HG03457 (cell line): ENCODE data around the gene TCF25.

Source experiments
- ATAC-seq: cut with Tn5 transposase; IDR thresholded peaks from one replicate; pipeline ENCODE4 v1.9.1; 2021; ENCODE audit warnings: moderate number of reproducible peaks; ENCODE audit not compliant: unreplicated experiment

TCF25 gene

DNA sequence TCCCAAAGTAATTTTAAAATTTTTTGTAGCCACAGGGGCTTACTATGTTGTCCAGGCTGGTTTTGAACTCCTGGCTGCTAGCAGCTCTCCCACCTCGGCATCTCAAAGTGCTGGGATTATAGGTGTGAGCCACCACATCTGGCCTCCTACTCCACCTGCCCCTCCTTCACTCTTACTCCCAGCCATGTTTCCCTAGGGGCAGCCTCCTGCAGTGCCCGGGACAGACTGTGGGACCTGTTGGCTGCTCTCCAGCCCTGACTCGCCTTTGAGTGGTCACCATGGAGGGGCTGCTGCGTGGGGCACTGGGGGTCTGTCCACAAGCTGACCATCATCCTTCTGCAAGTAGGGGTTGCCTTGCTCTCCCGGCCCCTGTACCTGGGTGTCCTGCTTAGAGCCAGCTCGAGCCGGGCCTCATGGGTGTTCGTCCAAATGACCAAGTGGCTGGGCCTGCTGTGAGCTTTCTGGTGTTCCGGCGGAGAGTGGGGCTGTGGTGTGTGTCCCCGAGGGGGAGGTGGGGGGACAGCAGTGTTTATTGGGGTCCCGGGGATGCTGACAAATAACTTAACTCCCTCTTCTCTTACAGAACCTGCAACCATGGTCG is 28.6 kb upstream of the TCF25 start:
- ATAC-seq, result no peak

DNA sequence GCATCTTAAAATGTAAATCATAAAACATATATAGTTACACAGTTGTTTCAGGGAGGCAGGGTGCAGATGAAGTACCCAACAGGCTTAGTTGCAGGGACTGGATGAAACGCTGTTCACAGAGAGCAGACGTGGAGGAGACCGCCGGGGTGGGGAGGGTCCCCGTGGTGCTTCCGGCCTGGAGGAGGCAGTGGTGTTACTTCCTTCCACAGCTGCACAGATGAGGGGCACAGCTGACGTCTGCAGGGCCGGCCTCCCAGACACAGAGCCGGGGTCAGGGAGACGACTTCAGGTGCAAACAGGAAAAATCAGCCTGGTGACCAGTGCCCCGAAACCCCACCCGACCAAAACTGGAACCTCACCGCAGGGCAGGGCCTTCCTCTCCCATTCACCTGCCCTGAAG is 28.0 kb upstream of the TCF25 start:
- ATAC-seq, result no peak

DNA sequence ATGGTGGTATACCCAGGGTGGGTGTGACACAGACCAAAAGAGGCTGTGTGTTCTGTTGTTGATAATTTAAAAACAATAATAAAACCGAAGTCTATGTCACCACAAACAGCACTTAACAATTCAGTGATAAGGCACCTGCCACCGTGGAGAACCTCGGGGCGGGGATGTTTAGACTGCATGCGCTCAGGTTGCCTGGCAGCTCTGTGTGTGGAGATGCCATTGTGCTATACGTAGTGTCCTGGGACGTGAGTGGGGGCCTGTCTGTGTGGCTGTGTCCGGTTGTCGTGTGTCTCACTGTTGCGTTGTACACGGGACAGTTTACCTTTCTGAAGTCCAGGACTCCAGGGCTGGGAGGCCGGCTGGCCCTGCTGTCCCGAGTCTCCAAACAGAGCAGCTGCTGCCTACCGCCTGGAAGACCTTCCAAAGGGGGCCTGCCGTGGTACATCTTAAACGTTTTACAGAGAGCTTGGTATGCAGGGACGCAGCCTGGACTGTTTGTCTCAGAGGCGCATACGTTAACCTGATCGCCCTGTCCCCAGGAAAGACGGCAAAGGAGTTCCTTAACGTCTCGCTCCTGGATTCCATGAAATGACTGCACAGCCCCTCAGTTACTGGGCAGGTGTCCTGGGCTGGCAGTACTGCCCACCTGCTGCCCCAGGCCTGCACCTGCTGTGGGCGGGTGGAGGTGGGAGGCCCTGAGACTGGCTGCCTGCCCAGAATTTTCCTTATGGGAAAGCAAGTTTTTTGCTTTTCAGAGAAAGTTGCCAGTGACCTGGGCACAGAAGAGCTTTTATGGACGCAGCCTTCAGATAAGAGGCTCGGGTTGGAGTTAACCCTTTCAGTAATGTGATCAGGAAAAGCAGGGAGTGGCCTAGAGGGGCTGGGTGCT is 26.1 kb upstream of the TCF25 start:
- ATAC-seq, result no peak

GRCh38 chr16:89847940-89848297 is 25.5 kb upstream of the TCF25 start:
- no peak for ATAC-seq

- no peak for ATAC-seq
These were observed 24.4 kb upstream of the TCF25 start for GRCh38 chr16:89848974-89849373.

DNA sequence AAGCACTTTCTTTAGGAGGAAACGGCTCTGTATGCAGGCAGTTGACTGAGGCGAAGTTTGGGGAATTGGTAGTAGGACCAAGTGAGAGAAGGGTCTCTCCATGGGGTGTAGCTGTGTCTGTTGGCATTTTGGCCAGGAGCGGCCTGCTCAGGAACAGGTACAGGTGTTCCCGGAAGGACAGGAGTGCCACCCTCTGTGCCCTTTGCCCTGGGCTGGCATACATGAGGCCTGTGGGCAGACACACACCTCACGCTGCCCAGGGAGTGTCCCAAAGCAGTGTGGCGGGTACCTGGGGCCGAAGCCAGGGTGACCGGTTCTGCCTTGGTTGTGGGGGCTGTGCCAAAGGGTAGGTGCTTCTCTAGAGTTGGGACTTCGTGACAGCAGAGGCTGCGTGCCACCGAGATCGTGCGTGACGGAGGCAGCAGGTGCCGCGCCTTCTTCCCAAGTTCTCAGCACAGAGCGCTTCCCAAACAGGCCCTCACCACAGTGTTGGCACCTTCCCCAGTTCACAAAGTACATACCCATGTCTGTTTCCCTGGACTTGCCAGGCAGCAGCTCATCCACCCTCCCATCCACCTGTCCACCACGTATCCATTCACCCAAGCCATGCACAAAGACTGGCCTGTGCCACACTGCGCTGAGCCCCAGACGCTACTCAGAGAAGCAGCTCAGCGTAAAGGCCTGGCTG is 19.9 kb upstream of the TCF25 start:
- no peak for ATAC-seq

GRCh38 chr16:89855301-89855945 is 18.0 kb upstream of the TCF25 start:
- no peak for ATAC-seq

DNA sequence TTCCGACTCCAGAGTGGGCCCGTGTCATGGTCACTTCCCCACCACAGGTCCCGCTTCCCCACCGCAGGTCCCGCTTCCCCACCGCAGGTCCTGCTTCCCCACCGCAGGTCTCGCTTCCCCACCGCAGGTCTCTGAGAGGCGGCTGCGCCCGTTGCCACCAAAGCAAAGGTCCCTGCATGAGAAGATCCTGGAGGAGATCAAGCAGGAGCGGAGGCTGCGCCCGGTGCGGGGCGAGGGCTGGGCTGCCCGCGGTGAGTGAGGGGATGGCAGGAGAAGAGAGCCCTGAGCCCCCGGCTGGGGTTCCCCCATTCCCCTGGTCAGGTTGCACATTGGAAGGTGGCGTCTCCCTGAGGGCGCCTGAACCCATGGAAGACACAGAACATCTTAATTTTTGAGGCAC is 17.4 kb upstream of the TCF25 start:
- ATAC-seq, result no peak

DNA sequence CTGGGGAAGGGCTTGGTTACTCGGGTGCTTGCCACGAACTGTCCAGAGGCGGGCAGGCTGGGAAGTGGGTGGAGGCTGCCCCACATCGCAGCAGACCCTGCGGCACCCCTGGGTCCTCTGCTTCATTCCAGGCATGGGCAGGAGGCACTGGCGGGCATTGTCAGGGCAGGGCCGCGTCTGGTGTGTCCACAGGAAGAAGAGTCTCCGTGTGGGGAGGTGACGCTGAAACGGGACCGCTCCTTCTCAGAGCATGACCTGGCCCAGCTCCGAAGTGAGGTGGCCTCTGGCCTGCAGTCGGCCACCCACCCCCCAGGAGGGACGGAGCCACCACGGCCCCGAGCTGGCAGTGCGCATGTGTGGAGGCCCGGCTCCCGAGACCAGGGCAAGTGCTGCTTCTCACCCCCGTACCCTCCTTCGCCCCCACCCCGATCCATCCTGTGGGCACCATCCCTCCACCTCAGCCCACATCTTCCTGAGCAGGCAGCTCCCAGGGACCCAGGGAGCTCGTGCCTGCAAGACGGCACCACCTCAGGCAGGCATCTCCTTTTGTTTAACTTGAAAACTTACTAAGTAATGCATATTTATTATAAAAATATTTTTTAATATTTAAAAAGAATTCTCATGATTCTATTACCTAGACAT is 14.3 kb upstream of the TCF25 start:
- no peak for ATAC-seq

- no peak for ATAC-seq
These were observed 13.8 kb upstream of the TCF25 start for GRCh38 chr16:89859615-89860007.

DNA sequence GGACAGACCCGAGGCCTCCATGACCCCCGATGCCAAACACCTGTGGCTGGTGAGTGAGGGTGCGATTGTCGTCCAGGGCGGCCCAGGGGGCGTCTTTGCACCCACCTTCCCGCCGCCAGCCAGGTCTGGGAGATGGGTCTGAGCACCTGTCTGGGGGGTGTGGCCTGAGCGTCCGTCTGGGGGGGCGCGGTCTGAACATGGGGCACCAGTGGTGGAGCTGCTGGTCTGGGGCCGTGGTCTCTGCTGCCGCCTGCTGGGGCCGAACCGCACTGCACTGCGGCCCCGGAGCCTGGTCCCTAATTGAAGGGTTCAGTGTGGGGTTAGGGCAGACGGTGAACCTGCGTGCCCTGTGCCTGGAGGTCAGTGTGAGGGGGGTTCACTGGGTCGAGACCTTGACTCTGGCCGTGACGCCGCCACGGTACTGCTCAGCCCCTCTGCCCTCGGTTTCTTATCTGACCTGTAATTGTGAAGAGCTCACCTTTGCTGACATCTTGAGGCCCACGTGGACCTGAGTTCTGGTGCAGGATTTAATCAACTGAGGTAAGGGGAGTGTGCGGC is 12.6 kb upstream of the TCF25 start:
- ATAC-seq, result no peak

- no peak for ATAC-seq
These were observed 11.7 kb upstream of the TCF25 start for GRCh38 chr16:89861648-89862047.

- ATAC-seq, result no peak
These were observed 10.7 kb upstream of the TCF25 start for GRCh38 chr16:89862732-89863131.

DNA sequence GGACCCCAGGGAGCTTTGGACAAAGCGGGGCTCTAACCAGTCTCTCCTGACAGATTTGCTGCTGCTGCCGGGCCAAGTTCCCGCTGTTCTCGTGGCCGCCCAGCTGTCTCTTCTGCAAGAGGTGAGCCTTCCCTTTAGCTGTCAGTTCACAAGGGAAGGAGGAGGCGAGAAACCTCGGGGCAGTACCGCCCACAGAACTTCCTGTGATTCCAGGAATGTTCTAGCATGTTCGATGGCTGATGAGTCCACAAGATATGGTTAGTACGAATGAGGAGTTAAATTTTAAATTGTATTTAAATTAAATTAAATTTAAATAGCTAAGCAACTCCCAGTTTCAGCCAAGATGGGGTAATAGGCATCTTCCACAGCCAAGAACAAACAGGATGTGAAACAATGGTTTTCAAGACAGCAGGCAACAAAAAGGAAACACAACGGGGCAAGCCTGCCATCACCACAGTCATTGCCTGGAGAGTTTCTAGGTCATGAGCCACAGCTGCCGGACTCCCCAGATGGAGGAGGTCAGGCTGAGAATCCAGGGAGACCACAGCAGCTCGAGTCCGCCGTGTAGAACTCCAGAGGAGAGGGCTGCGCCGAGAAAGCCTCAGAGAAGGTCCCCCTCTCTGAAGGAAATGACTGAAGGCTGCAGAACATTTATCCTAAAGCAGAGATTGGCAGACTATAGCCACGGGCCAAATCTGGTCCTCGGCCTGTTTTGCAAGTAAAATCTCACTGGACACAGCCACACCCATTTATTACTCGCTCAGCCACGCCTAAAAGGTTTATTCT is 9.5 kb upstream of the TCF25 start:
- peak; percentile 49 for ATAC-seq

GRCh38 chr16:89864527-89864820 is 8.9 kb upstream of the TCF25 start:
- ATAC-seq, result no peak

DNA sequence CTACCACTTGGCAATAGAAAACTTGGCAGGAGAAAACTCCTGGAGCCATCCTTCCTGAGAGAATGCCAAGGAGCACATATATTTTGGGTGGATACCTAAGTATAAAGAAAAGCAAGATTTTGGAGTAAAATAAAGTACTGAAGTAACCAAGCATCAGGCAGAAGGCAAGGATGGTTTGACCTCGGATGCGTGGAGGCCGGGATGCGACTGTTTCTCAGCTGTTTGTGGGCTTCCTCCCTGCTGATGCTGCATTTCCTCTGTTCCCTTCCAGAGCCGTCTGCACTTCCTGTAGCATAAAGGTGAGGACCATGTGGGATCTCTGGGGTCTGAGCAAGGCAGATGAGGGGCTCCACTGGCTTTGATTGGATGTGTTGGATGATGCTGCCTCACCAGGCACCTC is 5.5 kb upstream of the TCF25 start:
- ATAC-seq, result no peak

GRCh38 chr16:89869911-89870310 is 3.5 kb upstream of the TCF25 start:
- ATAC-seq, result no peak

DNA sequence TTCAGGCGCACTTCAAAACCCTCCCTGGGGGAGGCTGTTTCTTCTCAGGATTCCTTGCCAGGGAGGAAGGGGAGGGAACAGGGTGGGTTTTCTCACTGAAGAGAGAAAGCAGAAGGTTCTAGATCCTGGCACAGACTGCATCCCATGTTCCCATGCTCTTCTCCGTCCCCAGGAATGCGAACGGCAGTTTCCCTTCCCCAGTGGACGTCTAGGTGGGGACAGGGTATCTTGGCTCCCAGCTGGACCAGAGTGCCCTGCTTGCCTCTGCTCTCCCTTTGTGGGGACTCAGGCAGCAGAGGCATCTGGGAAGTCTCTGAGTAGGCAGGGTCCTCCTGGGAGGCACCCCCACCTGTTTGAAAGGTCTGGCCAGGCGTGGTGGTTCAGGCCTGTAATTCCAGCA is 3.0 kb upstream of the TCF25 start:
- no peak for ATAC-seq

- ATAC-seq, result no peak
These were observed 1.5 kb upstream of the TCF25 start for GRCh38 chr16:89871895-89872294.

DNA sequence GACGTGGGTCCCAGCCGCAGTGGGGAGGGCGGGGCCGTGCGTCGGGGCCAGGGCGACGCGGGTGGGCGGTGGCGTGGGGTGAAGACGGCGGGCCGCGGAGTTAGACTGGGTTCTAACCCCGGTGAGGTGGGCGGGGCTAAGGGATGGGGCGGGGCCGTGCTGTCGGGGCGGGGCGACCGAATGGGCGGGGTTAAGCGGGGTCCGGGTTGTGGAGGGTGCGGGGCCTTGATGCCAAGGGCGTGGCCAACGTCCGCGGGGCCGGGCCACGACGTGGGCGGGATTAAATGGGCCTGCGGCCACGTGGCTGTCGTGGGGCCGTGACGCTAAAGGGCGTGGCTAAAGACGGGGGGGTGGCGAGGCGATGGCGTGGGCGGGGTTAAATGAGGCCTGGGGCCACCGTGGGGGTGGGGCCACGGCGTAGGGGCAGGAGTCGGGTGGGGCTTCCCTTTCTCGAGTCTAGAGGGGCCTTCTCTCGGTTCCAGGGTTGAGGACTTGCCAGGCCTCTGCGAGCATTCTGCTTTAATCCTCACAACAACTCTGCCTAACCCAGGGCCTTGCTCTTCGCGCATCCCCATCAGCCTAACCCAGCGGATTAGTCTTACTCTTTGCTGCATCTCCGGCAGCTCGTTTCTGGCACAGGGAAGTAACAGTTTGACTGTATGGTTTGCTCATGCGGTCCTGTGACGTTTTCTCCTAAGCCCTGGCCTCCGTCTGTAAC is 739 bp downstream of the TCF25 start:
- ATAC-seq, result no peak
